ENCODE measurements around the gene LRRN2. TPM values are rescaled to one million over a fixed set of nuclear protein-coding genes. Genes with fewer than 3 reads are reported as not detected.

The LRRN2 gene
- polyA plus RNA-seq, 1 experiment = not detected

GRCh38 chr1:204621996-204622395 lies 63.5 kb downstream of the LRRN2 start:
- H3K27ac ChIP-seq (ENCODE audit: low read depth, low read length) = no peak overlapping the region
- no peak for TF ChIP-seq CTCF (IDR thresholded peaks at IDR 0.05; ENCODE audit: low read depth, low read length)
- CTCF ChIA-PET = interaction anchor here (1.1 kb wide), 1 partner anchor 142 kb away, joined by 3 read pairs; no protein-coding TSS in a partner anchor
- peaks cover 30% of the 10 kb centered on the region for H3K27me3 ChIP-seq (ENCODE audit: control insufficient read depth, insufficient read depth, low read length)
- H3K4me3 ChIP-seq (ENCODE audit: low read depth, low read length) = no peak overlapping the region
- H3K9me3 ChIP-seq (ENCODE audit: control insufficient read depth, insufficient read depth, low read length) = no peaks in the 10 kb centered on the region; the same call in 1 of the 2 replicates
- POLR2A ChIA-PET = no interaction called here
- DNase-seq (ENCODE audit: low read depth, low spot score) = no peak

GRCh38 chr1:204621396-204621795 lies 64.1 kb downstream of the LRRN2 start:
- Histone ChIP-seq H3K9me3 (ENCODE audit: control insufficient read depth, insufficient read depth, low read length) (no peaks in the 10 kb centered on the region; the same call in 1 of the 2 replicates), H3K27me3 (ENCODE audit: control insufficient read depth, insufficient read depth, low read length) (peaks cover 32% of the 10 kb centered on the region), H3K4me3 (ENCODE audit: low read depth, low read length) (no peak overlapping the region), H3K27ac (ENCODE audit: low read depth, low read length) (no peak overlapping the region)
- no peak for TF ChIP-seq CTCF (IDR thresholded peaks at IDR 0.05; ENCODE audit: low read depth, low read length)
- DNase-seq (ENCODE audit: low read depth, low spot score) = no peak
- ChIA-PET POLR2A (no interaction called here), CTCF (interaction anchor here (0.6 kb wide), 1 partner anchor 904 kb away, joined by 3 read pairs; no protein-coding TSS in a partner anchor)

GRCh38 chr1:204619721-204620120 lies 65.8 kb downstream of the LRRN2 start:
- no peak overlapping the region for H3K27ac ChIP-seq (ENCODE audit: low read depth, low read length)
- ChIA-PET CTCF (interaction anchor here (1.0 kb wide), 1 partner anchor 195 kb away, joined by 3 read pairs; no protein-coding TSS in a partner anchor), POLR2A (no interaction called here)
- H3K27me3 ChIP-seq (ENCODE audit: control insufficient read depth, insufficient read depth, low read length) = peaks cover 37% of the 10 kb centered on the region
- no peak for TF ChIP-seq CTCF (IDR thresholded peaks at IDR 0.05; ENCODE audit: low read depth, low read length)
- H3K4me3 ChIP-seq (ENCODE audit: low read depth, low read length) = no peak overlapping the region
- no peak for DNase-seq (ENCODE audit: low read depth, low spot score)
- H3K9me3 ChIP-seq (ENCODE audit: control insufficient read depth, insufficient read depth, low read length) = no peaks in the 10 kb centered on the region; the same call in 1 of the 2 replicates

- TF ChIP-seq CTCF (IDR thresholded peaks at IDR 0.05; ENCODE audit: low read depth, low read length) = no peak
- ChIA-PET CTCF (interaction anchor here (0.7 to 1.0 kb wide), 2 partner anchors 129 to 196 kb away, joined by 3 read pairs; no protein-coding TSS in a partner anchor), POLR2A (no interaction called here)
- no peak for DNase-seq (ENCODE audit: low read depth, low spot score)
- Histone ChIP-seq H3K4me3 (ENCODE audit: low read depth, low read length) (no peak overlapping the region), H3K27me3 (ENCODE audit: control insufficient read depth, insufficient read depth, low read length) (peaks cover 33% of the 10 kb centered on the region), H3K27ac (ENCODE audit: low read depth, low read length) (no peak overlapping the region), H3K9me3 (ENCODE audit: control insufficient read depth, insufficient read depth, low read length) (no peaks in the 10 kb centered on the region; the same call in 1 of the 2 replicates)
Measured at GRCh38 chr1:204618148-204618760, 67.3 kb downstream of the LRRN2 start.
